Loucy (cell line): Measurements from ENCODE around the gene PLSCR5.

Source experiments
- CTCF ChIP-seq: fragments of 200-600 bp; sonication (generic); conservative IDR thresholded peaks from 2 replicates; pipeline ENCODE4 v1.5.1; 2014; ENCODE audit warnings: mild to moderate bottlenecking, antibody characterized with exemption, low read length
- EZH2phosphoT487 ChIP-seq: fragments of 200-600 bp; IDR thresholded peaks from 2 replicates; pipeline ENCODE4 v1.6.1; 2018; ENCODE audit warnings: antibody characterized with exemption, mild to moderate bottlenecking, moderate library complexity, borderline replicate concordance

DNA sequence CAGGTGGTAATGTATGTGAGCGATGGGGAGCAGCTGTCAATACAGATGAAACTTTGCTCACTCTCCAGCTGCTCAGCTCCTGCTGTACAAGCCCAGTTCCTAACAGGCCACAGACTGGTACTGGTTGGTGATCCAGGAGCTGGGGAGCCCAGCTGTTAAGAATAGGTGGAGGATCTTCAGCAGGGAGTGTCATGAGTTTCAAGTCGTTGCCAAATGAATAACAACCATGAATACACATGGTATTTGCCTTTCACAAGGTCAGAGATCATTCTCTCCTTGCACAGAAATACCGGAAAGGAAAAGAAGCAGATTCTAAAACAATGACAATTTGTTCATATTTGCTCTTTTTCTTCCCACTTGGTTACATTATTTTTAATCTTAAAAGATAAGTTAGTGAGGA is 65.8 kb downstream of the PLSCR5 start:
- TF ChIP-seq CTCF (no peak), EZH2phosphoT487 (no peak)
